SU-DHL-6 (cell line): Measurements from ENCODE around the gene MAP2K7.

Source experiments
- H2AFZ ChIP-seq: fragments of 200-600 bp; sonication (generic); 2 replicates; pipeline ENCODE4 v1.6.1; 2014; ENCODE audit warnings: low read depth, mild to moderate bottlenecking, moderate library complexity, mixed read lengths, antibody characterized with exemption, low read length; ENCODE audit not compliant: severe bottlenecking
- H3F3A ChIP-seq: fragments of 200-600 bp; shearing (Covaris generic); 2 replicates; pipeline ENCODE4 v1.6.0; 2016; ENCODE audit warnings: antibody characterized with exemption, mild to moderate bottlenecking; ENCODE audit not compliant: insufficient read depth
- H3K27ac ChIP-seq: fragments of 200-600 bp; sonication (generic); 2 replicates; pipeline ENCODE4 v1.5.1; 2016; ENCODE audit warnings: low read depth, mild to moderate bottlenecking, low read length, moderate library complexity, mixed read lengths
- H3K27me3 ChIP-seq: fragments of 200-600 bp; sonication (generic), shearing (Covaris generic); 2 replicates; pipeline ENCODE4 v1.6.0; 2014; ENCODE audit warnings: mild to moderate bottlenecking, low read length
- H3K36me3 ChIP-seq: fragments of 200-600 bp; sonication (generic); 2 replicates; pipeline ENCODE4 v1.6.1; 2014; ENCODE audit warnings: mild to moderate bottlenecking, low read length, mixed read lengths
- H3K4me2 ChIP-seq: fragments of 300-600, 200-600 bp; shearing (Covaris generic), sonication (generic); 2 replicates; pipeline ENCODE4 v1.6.0; 2014; ENCODE audit warnings: low read length, low read depth, mild to moderate bottlenecking; ENCODE audit not compliant: poor library complexity, severe bottlenecking
- H3K4me3 ChIP-seq: fragments of 200-600 bp; sonication (generic); 2 replicates; pipeline ENCODE4 v1.5.1; 2014; ENCODE audit warnings: antibody characterized with exemption, low read length, mild to moderate bottlenecking, mixed read lengths; ENCODE audit not compliant: insufficient read depth, poor library complexity, severe bottlenecking
- H3K79me2 ChIP-seq: fragments of 200-600 bp; sonication (generic); 2 replicates; pipeline ENCODE4 v1.6.1; 2014; ENCODE audit warnings: mild to moderate bottlenecking, low read length, moderate library complexity; ENCODE audit not compliant: insufficient read depth
- H3K9ac ChIP-seq: fragments of 200-600 bp; sonication (generic); 2 replicates; pipeline ENCODE4 v1.7.0; 2014; ENCODE audit warnings: mild to moderate bottlenecking, low read length
- H3K9me2 ChIP-seq: fragments of 200-600 bp; sonication (generic); replicated peaks from 2 replicates; pipeline ENCODE4 v1.6.1; 2014; ENCODE audit warnings: low read length; ENCODE audit not compliant: insufficient read depth
- H3K9me3 ChIP-seq: fragments of 200-600 bp; sonication (generic); 2 replicates; pipeline ENCODE4 v1.6.1; 2014; ENCODE audit warnings: low read length, mixed read lengths; ENCODE audit not compliant: insufficient read depth
- H4K20me1 ChIP-seq: fragments of 200-600 bp; sonication (generic); 2 replicates; pipeline ENCODE4 v1.6.1; 2014; ENCODE audit warnings: low read depth, mild to moderate bottlenecking, antibody characterized with exemption, low read length, moderate library complexity, mixed read lengths
- CTCF ChIP-seq: fragments of 200-600 bp; sonication (generic); IDR thresholded peaks from one replicate; pipeline ENCODE4 v1.5.1; 2017; ENCODE audit warnings: antibody characterized with exemption, mild to moderate bottlenecking, low read length, moderate library complexity; ENCODE audit not compliant: insufficient read depth, poor library complexity, severe bottlenecking
- EZH2phosphoT487 ChIP-seq: fragments of 200-600 bp; sonication (generic), shearing (Covaris generic); conservative IDR thresholded peaks from 2 replicates; pipeline ENCODE4 v1.6.1; 2018; ENCODE audit warnings: mild to moderate bottlenecking, antibody characterized with exemption, low read length, moderate library complexity, mixed read lengths

Gene MAP2K7

GRCh38 chr19:7900931-7901330, 2.7 kb upstream of the MAP2K7 start:
- peaks cover 19% of the 10 kb centered on the region for H3K79me2 ChIP-seq
- H2AFZ ChIP-seq, result no peak overlapping the region
- no peak for TF ChIP-seq EZH2phosphoT487
- no peak for TF ChIP-seq CTCF
- H3K27me3 ChIP-seq, result no peaks in the 10 kb centered on the region
- no peaks in the 10 kb centered on the region for H3K9me2 ChIP-seq
- no peaks in the 10 kb centered on the region for H3F3A ChIP-seq
- H3K4me3 ChIP-seq, result no peak overlapping the region
- H4K20me1 ChIP-seq, result no peaks in the 10 kb centered on the region
- H3K9me3 ChIP-seq, result no peaks in the 10 kb centered on the region
- H3K4me2 ChIP-seq, result no peak overlapping the region
- H3K9ac ChIP-seq, result no peak overlapping the region
- no peaks in the 10 kb centered on the region for H3K36me3 ChIP-seq
- no peak overlapping the region for H3K27ac ChIP-seq

GRCh38 chr19:7901337-7901736, 2.3 kb upstream of the MAP2K7 start:
- Histone ChIP-seq H3K27ac (no peak overlapping the region), H2AFZ (no peak overlapping the region), H3K9me3 (no peaks in the 10 kb centered on the region), H3K36me3 (no peaks in the 10 kb centered on the region), H4K20me1 (no peaks in the 10 kb centered on the region), H3K9me2 (no peaks in the 10 kb centered on the region), H3K79me2 (peaks cover 23% of the 10 kb centered on the region), H3K4me2 (no peak overlapping the region), H3K4me3 (no peak overlapping the region), H3K9ac (no peak overlapping the region), H3K27me3 (no peaks in the 10 kb centered on the region), H3F3A (no peaks in the 10 kb centered on the region)
- TF ChIP-seq CTCF, result no peak
- TF ChIP-seq EZH2phosphoT487, result no peak

- Histone ChIP-seq H3K9me2 (no peaks in the 10 kb centered on the region), H3K36me3 (no peaks in the 10 kb centered on the region), H4K20me1 (no peaks in the 10 kb centered on the region), H3K4me3 (peak overlapping the region; percentile 64), H3K9me3 (no peaks in the 10 kb centered on the region), H3K79me2 (peaks cover 24% of the 10 kb centered on the region), H2AFZ (peak overlapping the region; percentile 58), H3K27ac (no peak overlapping the region), H3K27me3 (no peaks in the 10 kb centered on the region), H3K4me2 (peak overlapping the region; percentile 67), H3K9ac (peak overlapping the region; percentile 69), H3F3A (no peaks in the 10 kb centered on the region)
- TF ChIP-seq EZH2phosphoT487 (no peak), CTCF (no peak)
These were observed 857 bp upstream of the MAP2K7 start for GRCh38 chr19:7902796-7903243.
